B cell (primary cell): ENCODE results near the gene ZNRD2. TPM values are rescaled to one million over a fixed set of nuclear protein-coding genes. Genes with fewer than 3 reads are reported as not detected.

Source experiments
- ATAC-seq: fragments of 200-7000 bp; cut with Tn5 transposase; one replicate; pipeline ENCODE4 v1.10.0; 2021; ENCODE audit warnings: low read depth, mild to moderate bottlenecking, moderate number of reproducible peaks, moderate library complexity
- CTCF ChIA-PET: fragments of 350-600 bp; sonication (Branson Sonifier 250); formaldehyde crosslinking; loops from one replicate; lab custom pipeline; 2021; ENCODE audit warnings: antibody characterized with exemption, inconsistent platforms; lab: Charles Lee
- POLR2A ChIA-PET: fragments of 350-600 bp; sonication (Branson Sonifier 250); formaldehyde crosslinking; loops from one replicate; lab custom pipeline; 2021; ENCODE audit warnings: antibody characterized with exemption; lab: Charles Lee
- DNase-seq: peaks from one replicate; pipeline ENCODE4 v3.0.0; 2013
- H2AFZ ChIP-seq: 2 replicates; pipeline ENCODE4 v1.6.1; 2012; ENCODE audit warnings: mild to moderate bottlenecking, low read depth, low read length; ENCODE audit not compliant: insufficient read depth, poor library complexity, severe bottlenecking
- H3K27ac ChIP-seq, 2 donors: 1 replicate in 1 of 2; 2 replicates in 1 of 2; pipeline ENCODE4 v1.5.1; 2012 to 2013; ENCODE audit warnings: low read length in 2 of 2, mild to moderate bottlenecking in 2 of 2, moderate library complexity in 1 of 2
- H3K27me3 ChIP-seq, 4 experiments: fragments of 200-600 bp in 1 of 4; sonication (generic) in 1 of 4; replicated peaks in 1 of 4; 1 replicate in 2 of 4; 2 replicates in 2 of 4; pipeline versions ENCODE4 v1.6.1 to v1.7.0; 2013 to 2016; ENCODE audit warnings: low read length in 3 of 4, mild to moderate bottlenecking in 2 of 4, mixed read lengths in 1 of 4, moderate library complexity in 1 of 4; ENCODE audit not compliant: insufficient read depth in 4 of 4, control insufficient read depth in 3 of 4; ENCODE audit errors: control extremely low read depth in 1 of 4
- H3K36me3 ChIP-seq, 2 experiments: replicated peaks in 1 of 2; 1 replicate in 1 of 2; 2 replicates in 1 of 2; pipeline versions ENCODE4 v1.6.1 to v1.7.1; 2013; ENCODE audit warnings: low read length in 1 of 2; ENCODE audit not compliant: insufficient read depth in 2 of 2, control insufficient read depth in 1 of 2; ENCODE audit errors: control extremely low read depth in 1 of 2, extremely low read depth in 1 of 2
- H3K4me1 ChIP-seq, 2 donors: fragments of 200-600 bp in 1 of 2; sonication (generic) in 1 of 2; 1 replicate in 1 of 2; 2 replicates in 1 of 2; pipeline versions ENCODE4 v1.5.1 to v1.6.1; 2013 to 2017; ENCODE audit warnings: low read length in 2 of 2; ENCODE audit not compliant: control insufficient read depth in 2 of 2, insufficient read depth in 2 of 2
- H3K4me2 ChIP-seq: replicated peaks from 2 replicates; pipeline ENCODE3; 2012; ENCODE audit warnings: mild to moderate bottlenecking, low read depth, low read length; ENCODE audit not compliant: poor library complexity, severe bottlenecking
- H3K4me3 ChIP-seq, 5 experiments: fragments of 200-600 bp in 1 of 5; sonication (generic) in 1 of 5; 1 replicate in 3 of 5; 2 replicates in 2 of 5; pipeline versions ENCODE4 v1.5.1 to v1.7.0; 2011 to 2016; ENCODE audit warnings: low read length in 4 of 5, mild to moderate bottlenecking in 4 of 5, low read depth in 2 of 5, control low read depth in 1 of 5, moderate library complexity in 1 of 5; ENCODE audit not compliant: insufficient read depth in 1 of 5; ENCODE audit errors: control extremely low read depth in 1 of 5, extremely low read depth in 1 of 5
- H3K79me2 ChIP-seq: fragments of 200-600 bp; sonication (generic); one replicate; pipeline ENCODE4 v1.6.0; 2016; ENCODE audit warnings: low read length; ENCODE audit not compliant: control insufficient read depth, insufficient read depth
- H3K9ac ChIP-seq: fragments of 200-600 bp; sonication (generic); 2 replicates; pipeline ENCODE4 v1.6.1; 2017; ENCODE audit warnings: mild to moderate bottlenecking, low read length, moderate library complexity
- H3K9me3 ChIP-seq, 3 donors: one replicate each; pipeline versions ENCODE4 v1.6.1 to v1.7.1; 2013; ENCODE audit warnings: low read length in 2 of 3; ENCODE audit not compliant: control insufficient read depth in 2 of 3, insufficient read depth in 1 of 3; ENCODE audit errors: control extremely low read depth in 1 of 3
- H4K20me1 ChIP-seq: 2 replicates; pipeline ENCODE4 v1.6.0; 2012; ENCODE audit warnings: mild to moderate bottlenecking, low read length; ENCODE audit not compliant: insufficient read depth, control insufficient read depth, poor library complexity, severe bottlenecking
- H3K27ac Mint-ChIP-seq: one replicate; pipeline ENCODE4 v1.8.0; 2021; ENCODE audit warnings: mixed read lengths
- H3K27me3 Mint-ChIP-seq: one replicate; pipeline ENCODE4 v1.8.0; 2021; ENCODE audit warnings: mixed read lengths
- H3K4me1 Mint-ChIP-seq: one replicate; pipeline ENCODE4 v1.8.0; 2021; ENCODE audit warnings: mixed read lengths
- H3K4me3 Mint-ChIP-seq: one replicate; pipeline ENCODE4 v1.8.0; 2021; ENCODE audit warnings: mixed read lengths
- H3K9me3 Mint-ChIP-seq: one replicate; pipeline ENCODE4 v1.8.0; 2022; ENCODE audit warnings: mixed read lengths; ENCODE audit not compliant: insufficient read depth
- EZH2 ChIP-seq: IDR thresholded peaks from 2 replicates; pipeline ENCODE4 v1.6.1; 2012; ENCODE audit warnings: borderline replicate concordance, low read depth, mild to moderate bottlenecking, moderate library complexity, low read length; ENCODE audit not compliant: insufficient read depth, poor library complexity, severe bottlenecking
- WGBS: methylation state at CpG from one replicate; pipeline ENCODE4 v1.1.5; 2013; ENCODE audit warnings: missing lambda C conversion rate; ENCODE audit not compliant: insufficient coverage; 5-methylcytosine and 5-hydroxymethylcytosine counted together
- intact Hi-C: fragments of 100-400 bp; cut with micrococcal nuclease; formaldehyde crosslinking; loops from one replicate; pipeline ENCODE4 v1.10.0; 2022
- polyA plus RNA-seq: library from polyadenylated mRNA; depleted of rRNA; stranded (reverse); fragments of >200 nt; gene quantifications from 2 replicates; pipeline ENCODE4 v1.2.3, GENCODE V29; 2012
- total RNA-seq, 2 donors: library from RNA; stranded (reverse); fragments of 120-200 nt in 1 of 2; gene quantifications; 1 replicate in 1 of 2; 2 replicates in 1 of 2; pipeline versions ENCODE4 v1.2.3 to v1.2.4, GENCODE V29; 2013 to 2022
- TF ChIP-seq, protein P1 (sequence below): fragments of 200-600 bp; IDR thresholded peaks from one replicate; pipeline ENCODE4 v1.8.0; 2022; ENCODE audit warnings: antibody characterized with exemption, mild to moderate bottlenecking

Gene ZNRD2
- total and polyA plus RNA-seq, 2 donors (not counting 1 experiment from before 2014, with no cell fraction given) = 22.1 to 112 TPM

DNA sequence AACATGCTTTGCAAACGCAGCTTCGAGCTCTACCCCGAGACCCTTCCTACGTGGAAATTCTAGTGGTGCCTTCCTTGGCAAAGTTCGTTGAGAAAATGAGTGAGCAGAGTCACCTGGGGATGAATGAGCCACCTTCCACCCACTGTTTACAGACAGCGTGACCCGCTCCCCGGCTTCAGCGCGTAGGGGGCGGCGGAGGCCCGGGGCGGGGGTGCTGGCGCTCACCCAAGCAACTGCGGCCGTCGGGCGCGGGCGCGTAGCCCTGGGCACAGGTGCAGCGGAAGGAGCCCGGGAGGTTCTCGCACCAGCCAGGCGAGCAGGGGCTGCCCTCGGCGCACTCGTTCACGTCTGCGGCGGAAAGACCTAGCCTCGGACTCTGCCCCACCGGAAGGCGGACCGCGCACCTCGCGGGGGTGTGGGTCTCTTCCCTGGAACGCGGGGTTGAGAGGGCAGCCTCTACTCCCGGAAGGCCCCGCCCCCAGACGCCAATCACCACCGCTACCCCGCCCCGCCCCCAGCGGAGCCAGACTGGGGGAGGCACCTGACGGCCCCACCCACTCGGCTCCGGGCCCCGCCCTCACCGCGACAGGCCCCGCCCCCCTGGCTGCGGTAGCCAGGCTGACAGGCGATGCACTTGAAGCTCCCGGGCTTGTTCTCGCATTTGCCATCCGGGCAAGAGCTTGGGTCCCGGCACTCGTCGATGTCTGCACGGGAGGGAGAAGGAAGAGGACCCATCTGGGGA lies 23.9 kb upstream of the ZNRD2 start:
- Histone ChIP-seq H3K4me1 (peaks cover 34 to 50% of the 10 kb centered on the region in 2 donors), H3K9me3 (no peaks in the 10 kb centered on the region), H3K36me3 (no peaks in the 10 kb centered on the region), H3K4me3 (peak overlapping the region in 4 of 5 experiments; percentile 40 to 60 (median 52)), H3K4me2 (peak overlapping the region; percentile 90), H3K9ac (peak overlapping the region; percentile 52), H3K27ac (peak overlapping the region; percentile 79 to 93), H3K79me2 (peaks cover 1% of the 10 kb centered on the region), H2AFZ (peak overlapping the region; percentile 71), H3K27me3 (no peaks in the 10 kb centered on the region), H4K20me1 (no peaks in the 10 kb centered on the region)
- ATAC-seq (peak; percentile 89), DNase-seq (peak; percentile 98)
- TF ChIP-seq, protein P1, sequence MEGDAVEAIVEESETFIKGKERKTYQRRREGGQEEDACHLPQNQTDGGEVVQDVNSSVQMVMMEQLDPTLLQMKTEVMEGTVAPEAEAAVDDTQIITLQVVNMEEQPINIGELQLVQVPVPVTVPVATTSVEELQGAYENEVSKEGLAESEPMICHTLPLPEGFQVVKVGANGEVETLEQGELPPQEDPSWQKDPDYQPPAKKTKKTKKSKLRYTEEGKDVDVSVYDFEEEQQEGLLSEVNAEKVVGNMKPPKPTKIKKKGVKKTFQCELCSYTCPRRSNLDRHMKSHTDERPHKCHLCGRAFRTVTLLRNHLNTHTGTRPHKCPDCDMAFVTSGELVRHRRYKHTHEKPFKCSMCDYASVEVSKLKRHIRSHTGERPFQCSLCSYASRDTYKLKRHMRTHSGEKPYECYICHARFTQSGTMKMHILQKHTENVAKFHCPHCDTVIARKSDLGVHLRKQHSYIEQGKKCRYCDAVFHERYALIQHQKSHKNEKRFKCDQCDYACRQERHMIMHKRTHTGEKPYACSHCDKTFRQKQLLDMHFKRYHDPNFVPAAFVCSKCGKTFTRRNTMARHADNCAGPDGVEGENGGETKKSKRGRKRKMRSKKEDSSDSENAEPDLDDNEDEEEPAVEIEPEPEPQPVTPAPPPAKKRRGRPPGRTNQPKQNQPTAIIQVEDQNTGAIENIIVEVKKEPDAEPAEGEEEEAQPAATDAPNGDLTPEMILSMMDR = no peak
- TF ChIP-seq EZH2 = no peak
- Mint-ChIP-seq H3K4me1 (peaks cover 59% of the 10 kb centered on the region), H3K27me3 (no peaks in the 10 kb centered on the region), H3K4me3 (peak overlapping the region; percentile 89), H3K9me3 (no peaks in the 10 kb centered on the region), H3K27ac (peak overlapping the region; percentile 93)
- WGBS = 4% methylated on average over 55 of the region's 64 CpGs
- CTCF ChIA-PET = interaction anchor here (0.6 to 9.2 kb wide), 6 partner anchors 9 to 184 kb away, joined by 3 to 144 read pairs (median 6); partner anchors contain the start of genes FAM89B and ZNRD2
- POLR2A ChIA-PET = interaction anchor here (0.6 to 3.2 kb wide), 17 partner anchors 10 to 402 kb away, joined by 3 to 11 read pairs (median 4); partner anchors contain the start of genes FAM89B, LTBP3, PCNX3 and ZNRD2
- intact Hi-C loops = loop anchor here (1.0 to 10.0 kb wide), 3 partner anchors 24 to 432 kb away; partner anchors contain the start of genes PCNX3, TM7SF2, ZNHIT2 and ZNRD2
